GM19455 (cell line): ENCODE measurements around the gene MTIF2.
"Not testable (repeated sequence)": the region's sequence is repeated elsewhere in the genome, so short reads cannot be mapped to it uniquely, and the experiment has no call there.

Source experiments
- ATAC-seq: cut with Tn5 transposase; IDR thresholded peaks from one replicate; pipeline ENCODE4 v1.9.1; 2021; ENCODE audit not compliant: unreplicated experiment

The MTIF2 gene

DNA sequence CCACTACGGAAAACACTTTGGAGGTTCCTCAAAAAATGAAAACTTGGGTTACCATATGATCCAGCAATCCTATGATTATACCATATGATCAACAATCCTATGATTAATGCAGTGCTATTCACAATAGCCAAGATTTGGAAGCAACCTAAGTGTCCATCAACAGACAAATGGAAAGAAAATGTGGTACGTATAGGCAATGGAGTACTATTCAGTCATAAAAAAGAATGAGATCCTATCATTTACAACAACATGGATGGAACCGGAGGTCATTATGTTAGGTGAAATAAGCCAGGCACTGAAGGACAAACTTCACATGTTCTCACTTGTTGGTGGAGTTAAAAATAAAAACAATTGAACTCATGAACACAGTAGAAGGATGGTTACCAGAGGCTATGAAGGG is 64.5 kb downstream of the MTIF2 start:
- ATAC-seq, result no peak

DNA sequence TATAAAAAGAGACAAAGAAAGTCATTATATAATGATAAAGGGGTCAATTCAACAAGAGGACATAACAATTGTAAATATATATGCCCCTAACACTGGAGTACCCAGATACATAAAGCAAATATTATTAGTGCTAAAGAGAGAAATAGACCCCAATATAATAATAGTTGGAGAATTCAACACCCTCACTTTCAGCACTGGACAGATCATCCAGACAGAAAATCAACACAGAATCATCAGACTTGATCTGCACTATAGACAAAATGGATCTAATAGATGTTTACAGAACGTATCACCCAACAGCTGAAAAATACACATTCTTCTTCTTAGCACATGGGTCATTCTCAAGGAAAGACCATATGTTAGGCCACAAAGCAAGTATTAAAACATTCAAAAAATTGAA is 68.6 kb downstream of the MTIF2 start:
- ATAC-seq, result no peak

DNA sequence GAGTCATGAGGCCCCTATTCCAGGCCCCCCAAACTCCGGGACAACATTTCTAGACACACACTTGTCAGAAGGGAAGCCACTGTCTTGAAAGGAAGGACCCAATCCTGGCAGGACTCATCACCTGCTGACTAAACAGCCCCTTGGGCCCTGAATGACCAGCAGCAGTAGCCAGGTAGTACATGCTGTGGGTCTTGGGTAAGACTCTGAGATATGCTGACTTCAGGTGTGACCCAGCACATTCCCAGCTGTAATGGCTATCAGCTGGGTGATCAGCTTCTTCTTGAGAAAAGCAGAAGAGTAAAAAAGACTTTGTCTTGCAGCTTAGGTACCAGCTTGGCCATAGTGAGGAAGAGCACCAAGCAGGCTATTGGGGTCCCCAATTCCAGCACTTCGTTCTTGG is 72.5 kb downstream of the MTIF2 start:
- ATAC-seq, result no peak

DNA sequence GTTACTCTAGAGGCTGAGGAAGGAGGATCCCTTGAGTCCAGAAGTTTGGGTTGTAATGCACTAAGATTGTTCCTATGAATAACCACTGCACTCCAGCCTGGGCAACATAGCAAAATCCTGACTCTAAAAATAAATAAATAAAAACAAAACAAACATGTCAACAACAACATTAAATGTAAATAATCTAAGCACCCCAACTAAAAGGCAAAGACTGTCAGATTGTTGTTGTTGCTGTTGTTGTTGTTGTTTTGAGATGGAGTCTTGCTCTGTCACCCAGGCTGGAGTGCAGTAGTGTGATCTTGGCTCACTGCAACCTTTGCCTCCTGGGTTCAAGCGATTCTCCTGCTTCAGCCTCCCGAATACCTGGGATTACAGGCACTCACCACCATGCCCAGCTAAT is 77.1 kb downstream of the MTIF2 start:
- ATAC-seq, result not testable (repeated sequence)

DNA sequence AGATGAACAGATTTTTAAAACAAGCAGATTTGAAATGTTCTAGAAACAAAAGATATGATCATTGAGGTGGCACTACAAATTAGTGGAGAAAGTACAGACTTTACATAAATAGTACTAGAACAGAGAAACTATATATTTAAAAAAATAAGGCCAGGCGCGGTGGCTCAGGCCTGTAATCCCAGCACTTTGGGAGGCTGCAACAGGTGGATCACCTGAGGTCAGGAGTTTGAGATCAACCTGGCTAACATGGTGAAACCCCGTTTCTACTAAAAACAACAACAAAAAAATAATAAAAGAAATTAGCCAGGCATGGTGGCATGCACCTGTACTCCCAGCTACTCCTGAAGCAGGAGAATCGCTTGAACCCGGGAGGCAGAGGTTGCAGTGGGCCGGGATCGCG is 82.2 kb downstream of the MTIF2 start:
- not testable (repeated sequence) for ATAC-seq
